Bronchus fibroblast of lung (primary cell): ENCODE data around the gene ADRB2. TPM values are rescaled to one million over a fixed set of nuclear protein-coding genes. Genes with fewer than 3 reads are reported as not detected.

Source experiments
- total RNA-seq: library from RNA; depleted of rRNA; stranded (reverse); fragments of >200 nt; gene quantifications from 2 replicates; pipeline ENCODE4 v1.2.3, GENCODE V29; 2015

Gene ADRB2
- 1.9 and 2.5 TPM in 2 replicates for total RNA-seq

GRCh38 chr5:148826053-148826738, at the start of gene ADRB2:
TSS of gene ADRB2 (plus strand) at chr5:148826611. CDS start at chr5:148826832, 221 bp downstream.

Other genes with a start within 250 kb of the ADRB2 start
- gene HTR4, start 172.1 kb upstream of the ADRB2 start, total RNA-seq: not detected in 2 replicates
- 1.0 and 1.3 TPM in 2 replicates for gene SH3TC2, start 236.5 kb downstream of the ADRB2 start, total RNA-seq